Testis (tissue), 2 donors: Measurements from ENCODE around the gene DRGX.

Experiments
- POLR2A ChIP-seq: fragments of 450-650 bp; IDR thresholded peaks from one replicate; pipeline ENCODE4 v1.6.1; 2017; ENCODE audit warnings: antibody characterized with exemption, mild to moderate bottlenecking, moderate library complexity
- TF ChIP-seq, protein P1 (sequence below), 3 experiments: fragments of 450-650 bp in 2 of 3; fragments of 200-600 bp in 1 of 3; sonication (generic) in 1 of 3; IDR thresholded peaks; one replicate each; pipeline ENCODE4 v1.5.1; 2016 to 2019; ENCODE audit warnings: antibody characterized with exemption in 3 of 3, mild to moderate bottlenecking in 2 of 3, moderate library complexity in 1 of 3

DNA sequence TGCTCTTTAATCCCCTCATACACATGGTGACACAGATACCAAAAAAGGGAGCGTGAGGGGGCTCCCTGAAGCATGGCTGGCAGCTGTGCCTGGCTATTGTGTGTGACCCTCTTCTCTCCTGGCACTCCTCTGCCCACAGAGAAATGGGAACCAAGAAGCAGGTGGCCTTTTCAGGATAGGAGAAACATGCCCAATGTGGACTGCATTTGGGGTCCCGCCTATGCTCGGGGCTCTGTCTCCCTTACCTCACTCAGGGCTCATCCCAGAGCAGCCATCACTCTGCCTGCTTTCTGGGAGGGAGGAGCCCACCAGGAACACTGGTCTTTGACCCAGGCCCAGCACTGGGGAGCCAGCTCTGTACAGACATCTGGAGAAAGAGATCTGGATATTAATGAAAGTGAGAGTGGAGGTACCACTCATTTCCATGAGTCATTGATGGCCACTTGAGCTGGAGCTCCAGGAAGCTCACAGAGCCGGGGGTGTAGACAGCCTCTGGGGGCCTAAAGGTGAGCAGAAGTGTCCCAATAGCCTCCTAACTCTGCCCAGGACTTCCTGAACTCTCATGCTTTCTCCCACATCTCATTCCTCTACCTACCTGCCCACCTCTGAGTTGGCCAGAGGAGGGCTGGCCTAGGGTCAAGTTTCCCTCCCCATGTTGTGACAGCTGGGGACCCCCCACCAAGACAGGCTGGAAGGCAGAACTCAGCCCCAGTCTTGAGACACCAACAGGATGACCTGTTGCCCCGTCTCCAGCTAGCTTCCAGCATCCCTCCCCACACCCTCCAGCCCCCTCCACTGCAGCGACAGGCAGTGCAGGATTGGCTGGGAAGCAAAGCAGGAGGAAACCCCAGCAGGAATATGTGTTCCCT is 42.6 kb downstream of the DRGX start:
- TF ChIP-seq, protein P1, sequence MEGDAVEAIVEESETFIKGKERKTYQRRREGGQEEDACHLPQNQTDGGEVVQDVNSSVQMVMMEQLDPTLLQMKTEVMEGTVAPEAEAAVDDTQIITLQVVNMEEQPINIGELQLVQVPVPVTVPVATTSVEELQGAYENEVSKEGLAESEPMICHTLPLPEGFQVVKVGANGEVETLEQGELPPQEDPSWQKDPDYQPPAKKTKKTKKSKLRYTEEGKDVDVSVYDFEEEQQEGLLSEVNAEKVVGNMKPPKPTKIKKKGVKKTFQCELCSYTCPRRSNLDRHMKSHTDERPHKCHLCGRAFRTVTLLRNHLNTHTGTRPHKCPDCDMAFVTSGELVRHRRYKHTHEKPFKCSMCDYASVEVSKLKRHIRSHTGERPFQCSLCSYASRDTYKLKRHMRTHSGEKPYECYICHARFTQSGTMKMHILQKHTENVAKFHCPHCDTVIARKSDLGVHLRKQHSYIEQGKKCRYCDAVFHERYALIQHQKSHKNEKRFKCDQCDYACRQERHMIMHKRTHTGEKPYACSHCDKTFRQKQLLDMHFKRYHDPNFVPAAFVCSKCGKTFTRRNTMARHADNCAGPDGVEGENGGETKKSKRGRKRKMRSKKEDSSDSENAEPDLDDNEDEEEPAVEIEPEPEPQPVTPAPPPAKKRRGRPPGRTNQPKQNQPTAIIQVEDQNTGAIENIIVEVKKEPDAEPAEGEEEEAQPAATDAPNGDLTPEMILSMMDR (IDR thresholded peaks at IDR 0.05): no peak
- no peak for TF ChIP-seq POLR2A
